ENCODE measurements around the gene SCAF1. TPM values are rescaled to one million over a fixed set of nuclear protein-coding genes. Genes with fewer than 3 reads are reported as not detected.
A peak's percentile ranks its signal among the peaks of the same experiment; 100 is the strongest.

The SCAF1 gene
- total and polyA plus RNA-seq, 10 of the 15 experiments (the other 5 are each of a cell fraction or from before 2014, with no cell fraction given): 0.18 to 77.0 (median 5.3) TPM

GRCh38 chr19:49690079-49690655 lies 48.2 kb downstream of the SCAF1 start (continued):
- TF ChIP-seq NR2C2 (IDR thresholded peaks at IDR 0.05; ENCODE audit: borderline replicate concordance, control insufficient read depth, insufficient read length, low read depth) (no peak), ATF2 (IDR thresholded peaks at IDR 0.05; ENCODE audit: low read length) (no peak)

GRCh38 chr19:49690656-49691242 lies 48.7 kb downstream of the SCAF1 start, which contains the start of gene CPT1C:
Gene CPT1C (plus strand): TSS chr19:49691116. CDS start chr19:49692253, 1,137 bp downstream.
- POLR2A ChIA-PET: no interaction called here
- Histone ChIP-seq H3K27me3 (replicated peaks in 1 of 2; ENCODE audit: control insufficient read depth in 2 of 2, insufficient read depth in 2 of 2, low read length in 1 of 2) (no peaks in the 10 kb centered on the region; a peak in 1 of 4 replicates), H2AFZ (ENCODE audit: control insufficient read depth, low read depth, low read length) (no peak within 1 kb of the TSS), H3K36me3 (ENCODE audit: control insufficient read depth in 2 of 2, insufficient read depth in 2 of 2, low read length in 1 of 2) (peaks cover 4 to 22% of the 10 kb centered on the region in 2 experiments; a peak in 3 of 4 replicates), H3K27ac (ENCODE audit: control insufficient read depth, insufficient read depth) (no peak within 1 kb of the TSS), H3K4me3 (0 out of 2 replicates have a peak within 1 kb of the TSS, but pooled peaks have one; percentile 16), H3K4me1 (ENCODE audit: control insufficient read depth, insufficient read depth, low read length) (peaks cover 8% of the 10 kb centered on the region), H3K4me2 (ENCODE audit: control insufficient read depth, insufficient read depth) (no peak within 1 kb of the TSS), H4K20me1 (ENCODE audit: control insufficient read depth, insufficient read depth) (peaks cover 4% of the 10 kb centered on the region; the same call in 1 of the 2 replicates), H3K79me2 (ENCODE audit: control insufficient read depth, insufficient read depth, low read length) (no peaks in the 10 kb centered on the region), H3K9ac (ENCODE audit: control insufficient read depth, insufficient read depth, low read length) (no peak within 1 kb of the TSS), H3K9me3 (replicated peaks; ENCODE audit: control insufficient read depth, insufficient read depth, low read length) (no peaks in the 10 kb centered on the region; the same call in 2 of the 3 replicates)
- DNase-seq (ENCODE audit: low read depth, low spot score) (no peak), FAIRE-seq (no peak), ATAC-seq (no peak; the same call in 2 of the 3 replicates)
- CTCF ChIA-PET: interaction anchor here (1.2 kb wide), 1 partner anchor 120 kb away, joined by 3 read pairs; no protein-coding TSS in a partner anchor
- 18% methylated on average over 33 of the region's 38 CpGs for WGBS (ENCODE audit: insufficient coverage, insufficient replicate concordance, low lambda C conversion rate, missing lambda C conversion rate)
- no peak for TF ChIP-seq NFXL1 (IDR thresholded peaks at IDR 0.05; ENCODE audit: borderline replicate concordance)
- TF ChIP-seq SPI1 (IDR thresholded peaks at IDR 0.05; ENCODE audit: borderline replicate concordance, insufficient read depth, low read depth, low read length): no peak
- no peak for TF ChIP-seq TCF12 (IDR thresholded peaks at IDR 0.05; ENCODE audit: low read depth, low read length)
- 0 out of 2 replicates have a peak, but pooled peaks have one; percentile 47 for TF ChIP-seq MTA3 (IDR thresholded peaks at IDR 0.05; ENCODE audit: borderline replicate concordance, low read length)
- no peak for TF ChIP-seq NFYA (IDR thresholded peaks at IDR 0.05; ENCODE audit: borderline replicate concordance, low read depth, low read length)
- TF ChIP-seq KAT2A (conservative IDR thresholded peaks at IDR 0.05; ENCODE audit: control insufficient read depth, low read depth, low read length): no peak
- no peak for TF ChIP-seq SMC3 (IDR thresholded peaks at IDR 0.05; ENCODE audit: borderline replicate concordance, low read length)
- 0 out of 2 replicates have a peak, but pooled peaks have one; percentile 2 for TF ChIP-seq POLR2AphosphoS2 (IDR thresholded peaks at IDR 0.05; ENCODE audit: low read depth, low read length)
- TF ChIP-seq SUZ12 (IDR thresholded peaks at IDR 0.05; ENCODE audit: unreplicated experiment): no peak
- peak; percentile 45; the same call in 1 of the 2 replicates for TF ChIP-seq POLR2A (IDR thresholded peaks at IDR 0.05; ENCODE audit: low read depth, low read length)
- TF ChIP-seq PML (IDR thresholded peaks at IDR 0.05; ENCODE audit: low read length): 0 out of 2 replicates have a peak, but pooled peaks have one; percentile 19
- TF ChIP-seq BCL11A (IDR thresholded peaks at IDR 0.05; ENCODE audit: low read depth, low read length): 0 out of 2 replicates have a peak, but pooled peaks have one; percentile 0
- no peak for TF ChIP-seq ATF2 (IDR thresholded peaks at IDR 0.05; ENCODE audit: low read length)
- peak; percentile 26 for TF ChIP-seq BCL3 (IDR thresholded peaks at IDR 0.05; ENCODE audit: borderline replicate concordance, insufficient read depth, low read depth, low read length, poor library complexity, severe bottlenecking)
- SMC1A ChIA-PET (ENCODE audit: uncharacterized antibody, unreplicated experiment): no interaction called here
- BruUV-seq (replicated peaks): no TSS peak
- RAD21 ChIA-PET (ENCODE audit: unreplicated experiment): no interaction called here
- intact Hi-C loops (cut with micrococcal nuclease; ENCODE audit: unreplicated experiment) (no loop called here), in situ Hi-C loops (cut with MboI) (no loop called here)
